ENCODE data around the gene SLC22A7.
"Not testable (repeated sequence)": the region's sequence is repeated elsewhere in the genome, so short reads cannot be mapped to it uniquely, and the experiment has no call there.

Gene SLC22A7

GRCh38 chr6:43347021-43347420 is 49.0 kb downstream of the SLC22A7 start:
- no peak for DNase-seq

GRCh38 chr6:43347444-43347843 is 49.4 kb downstream of the SLC22A7 start:
- DNase-seq = no peak

- not testable (repeated sequence) for DNase-seq
Measured at GRCh38 chr6:43351951-43352350, 53.9 kb downstream of the SLC22A7 start.

All from SHP77 treated with DMSO at 0.1 percent for 48 hours (cell line).